ENCODE data around the gene NPHS1.
"Not testable (repeated sequence)": the region's sequence is repeated elsewhere in the genome, so short reads cannot be mapped to it uniquely, and the experiment has no call there.

NPHS1 gene

GRCh38 chr19:35801828-35802227 lies 50.5 kb downstream of the NPHS1 start:
- H3K36me3 ChIP-seq (ENCODE audit: control insufficient read depth, low read depth, low read length) = no peaks in the 10 kb centered on the region
- H3K27ac ChIP-seq (ENCODE audit: low read length) = no peak overlapping the region
- H3K4me3 ChIP-seq (ENCODE audit: low read length) = no peak overlapping the region
- no peaks in the 10 kb centered on the region for H3K4me1 ChIP-seq (ENCODE audit: control insufficient read depth, low read depth, low read length)
- H3K9me3 ChIP-seq (ENCODE audit: control insufficient read depth, low read depth, low read length) = no peaks in the 10 kb centered on the region
- peaks cover 14% of the 10 kb centered on the region for H3K27me3 ChIP-seq (ENCODE audit: control insufficient read depth, insufficient read depth, low read length)
- H3K9ac ChIP-seq (ENCODE audit: low read length) = no peak overlapping the region

- Histone ChIP-seq H3K9ac (ENCODE audit: low read length) (no peak overlapping the region), H3K4me3 (ENCODE audit: low read length) (peak overlapping the region; percentile 49), H3K36me3 (ENCODE audit: control insufficient read depth, low read depth, low read length) (no peaks in the 10 kb centered on the region), H3K27ac (ENCODE audit: low read length) (no peak overlapping the region), H3K27me3 (ENCODE audit: control insufficient read depth, insufficient read depth, low read length) (peaks cover 32% of the 10 kb centered on the region), H3K4me1 (ENCODE audit: control insufficient read depth, low read depth, low read length) (no peaks in the 10 kb centered on the region), H3K9me3 (ENCODE audit: control insufficient read depth, low read depth, low read length) (no peaks in the 10 kb centered on the region)
Observed at GRCh38 chr19:35797663-35798062, 54.6 kb downstream of the NPHS1 start.

GRCh38 chr19:35796645-35797542 lies 55.4 kb downstream of the NPHS1 start:
- no peak overlapping the region for H3K9ac ChIP-seq (ENCODE audit: low read length)
- H3K9me3 ChIP-seq (ENCODE audit: control insufficient read depth, low read depth, low read length) = no peaks in the 10 kb centered on the region
- no peaks in the 10 kb centered on the region for H3K4me1 ChIP-seq (ENCODE audit: control insufficient read depth, low read depth, low read length)
- H3K27ac ChIP-seq (ENCODE audit: low read length) = no peak overlapping the region
- H3K27me3 ChIP-seq (ENCODE audit: control insufficient read depth, insufficient read depth, low read length) = peaks cover 32% of the 10 kb centered on the region
- H3K36me3 ChIP-seq (ENCODE audit: control insufficient read depth, low read depth, low read length) = no peaks in the 10 kb centered on the region
- H3K4me3 ChIP-seq (ENCODE audit: low read length) = peak overlapping the region; percentile 49

GRCh38 chr19:35795564-35795963 lies 56.7 kb downstream of the NPHS1 start:
- H3K36me3 ChIP-seq (ENCODE audit: control insufficient read depth, low read depth, low read length); H3K9ac ChIP-seq (ENCODE audit: low read length); H3K27ac ChIP-seq (ENCODE audit: low read length); H3K9me3 ChIP-seq (ENCODE audit: control insufficient read depth, low read depth, low read length); H3K4me1 ChIP-seq (ENCODE audit: control insufficient read depth, low read depth, low read length); H3K4me3 ChIP-seq (ENCODE audit: low read length): not testable (repeated sequence)
- peaks cover 32% of the 10 kb centered on the region for H3K27me3 ChIP-seq (ENCODE audit: control insufficient read depth, insufficient read depth, low read length)

- H3K36me3 ChIP-seq (ENCODE audit: control insufficient read depth, low read depth, low read length) = no peaks in the 10 kb centered on the region
- no peaks in the 10 kb centered on the region for H3K9me3 ChIP-seq (ENCODE audit: control insufficient read depth, low read depth, low read length)
- no peak overlapping the region for H3K4me3 ChIP-seq (ENCODE audit: low read length)
- no peak overlapping the region for H3K27ac ChIP-seq (ENCODE audit: low read length)
- no peaks in the 10 kb centered on the region for H3K4me1 ChIP-seq (ENCODE audit: control insufficient read depth, low read depth, low read length)
- no peak overlapping the region for H3K9ac ChIP-seq (ENCODE audit: low read length)
- H3K27me3 ChIP-seq (ENCODE audit: control insufficient read depth, insufficient read depth, low read length) = peaks cover 32% of the 10 kb centered on the region
Observed at GRCh38 chr19:35793381-35794165, 58.7 kb downstream of the NPHS1 start.

- H3K9ac ChIP-seq (ENCODE audit: low read length) = no peak overlapping the region
- H3K9me3 ChIP-seq (ENCODE audit: control insufficient read depth, low read depth, low read length) = no peaks in the 10 kb centered on the region
- H3K36me3 ChIP-seq (ENCODE audit: control insufficient read depth, low read depth, low read length) = no peaks in the 10 kb centered on the region
- H3K27ac ChIP-seq (ENCODE audit: low read length) = no peak overlapping the region
- peaks cover 28% of the 10 kb centered on the region for H3K27me3 ChIP-seq (ENCODE audit: control insufficient read depth, insufficient read depth, low read length)
- no peaks in the 10 kb centered on the region for H3K4me1 ChIP-seq (ENCODE audit: control insufficient read depth, low read depth, low read length)
- H3K4me3 ChIP-seq (ENCODE audit: low read length) = no peak overlapping the region
Observed at GRCh38 chr19:35792888-35793287, 59.4 kb downstream of the NPHS1 start.

GRCh38 chr19:35792312-35792711 lies 60.0 kb downstream of the NPHS1 start:
- Histone ChIP-seq H3K27me3 (ENCODE audit: control insufficient read depth, insufficient read depth, low read length) (peaks cover 23% of the 10 kb centered on the region), H3K9me3 (ENCODE audit: control insufficient read depth, low read depth, low read length) (no peaks in the 10 kb centered on the region), H3K4me3 (ENCODE audit: low read length) (no peak overlapping the region), H3K4me1 (ENCODE audit: control insufficient read depth, low read depth, low read length) (no peaks in the 10 kb centered on the region), H3K27ac (ENCODE audit: low read length) (no peak overlapping the region), H3K36me3 (ENCODE audit: control insufficient read depth, low read depth, low read length) (no peaks in the 10 kb centered on the region), H3K9ac (ENCODE audit: low read length) (no peak overlapping the region)

- no peaks in the 10 kb centered on the region for H3K36me3 ChIP-seq (ENCODE audit: control insufficient read depth, low read depth, low read length)
- H3K4me1 ChIP-seq (ENCODE audit: control insufficient read depth, low read depth, low read length) = no peaks in the 10 kb centered on the region
- no peak overlapping the region for H3K9ac ChIP-seq (ENCODE audit: low read length)
- no peak overlapping the region for H3K4me3 ChIP-seq (ENCODE audit: low read length)
- H3K27ac ChIP-seq (ENCODE audit: low read length) = no peak overlapping the region
- peaks cover 18% of the 10 kb centered on the region for H3K27me3 ChIP-seq (ENCODE audit: control insufficient read depth, insufficient read depth, low read length)
- H3K9me3 ChIP-seq (ENCODE audit: control insufficient read depth, low read depth, low read length) = no peaks in the 10 kb centered on the region
Observed at GRCh38 chr19:35791814-35792279, 60.5 kb downstream of the NPHS1 start.

- no peak overlapping the region for H3K4me3 ChIP-seq (ENCODE audit: low read length)
- H3K9ac ChIP-seq (ENCODE audit: low read length) = no peak overlapping the region
- no peaks in the 10 kb centered on the region for H3K4me1 ChIP-seq (ENCODE audit: control insufficient read depth, low read depth, low read length)
- H3K36me3 ChIP-seq (ENCODE audit: control insufficient read depth, low read depth, low read length) = no peaks in the 10 kb centered on the region
- peaks cover 12% of the 10 kb centered on the region for H3K27me3 ChIP-seq (ENCODE audit: control insufficient read depth, insufficient read depth, low read length)
- H3K9me3 ChIP-seq (ENCODE audit: control insufficient read depth, low read depth, low read length) = no peaks in the 10 kb centered on the region
- H3K27ac ChIP-seq (ENCODE audit: low read length) = no peak overlapping the region
Observed at GRCh38 chr19:35790981-35791813, 61.1 kb downstream of the NPHS1 start.

- H3K36me3 ChIP-seq (ENCODE audit: control insufficient read depth, low read depth, low read length) = no peaks in the 10 kb centered on the region
Observed at GRCh38 chr19:35789978-35790944, 62.0 kb downstream of the NPHS1 start.

More at GRCh38 chr19:35789978-35790944, 62.0 kb downstream of the NPHS1 start:
- Histone ChIP-seq H3K27ac (ENCODE audit: low read length) (no peak overlapping the region), H3K27me3 (ENCODE audit: control insufficient read depth, insufficient read depth, low read length) (peaks cover 2% of the 10 kb centered on the region), H3K9ac (ENCODE audit: low read length) (no peak overlapping the region), H3K9me3 (ENCODE audit: control insufficient read depth, low read depth, low read length) (no peaks in the 10 kb centered on the region), H3K4me3 (ENCODE audit: low read length) (no peak overlapping the region), H3K4me1 (ENCODE audit: control insufficient read depth, low read depth, low read length) (no peaks in the 10 kb centered on the region)
